Measurements from ENCODE around the gene DIP2A.

DIP2A gene

GRCh38 chr21:46509741-46510502 is 51.2 kb downstream of the DIP2A start:
- Histone ChIP-seq H3K4me1 (ENCODE audit: insufficient read depth, low read length) (no peaks in the 10 kb centered on the region), H3K36me3 (ENCODE audit: insufficient read depth, low read length) (peaks cover 68% of the 10 kb centered on the region), H2AFZ (ENCODE audit: low read depth, low read length) (no peak overlapping the region), H3K4me3 (ENCODE audit: low read depth in 1 of 2, low read length in 2 of 2) (no peak overlapping the region), H3K4me2 (ENCODE audit: insufficient read depth, low read length) (no peak overlapping the region), H4K20me1 (ENCODE audit: insufficient read depth, low read length) (no peaks in the 10 kb centered on the region), H3K79me2 (ENCODE audit: insufficient read depth, low read length) (no peaks in the 10 kb centered on the region), H3K27ac (ENCODE audit: low read length) (no peak overlapping the region), H3K27me3 (ENCODE audit: insufficient read depth, low read length, poor library complexity) (no peaks in the 10 kb centered on the region), H3K9ac (ENCODE audit: low read depth, low read length) (no peak overlapping the region), H3K9me3 (ENCODE audit: insufficient read depth, low read length, severe bottlenecking) (no peaks in the 10 kb centered on the region)
- ATAC-seq (ENCODE audit: insufficient read depth, low read depth), result no peak
- TF ChIP-seq EZH2 (IDR thresholded peaks at IDR 0.05; ENCODE audit: borderline replicate concordance, low read depth, low read length, severe bottlenecking), result no peak
- TF ChIP-seq CTCF (IDR thresholded peaks at IDR 0.05; ENCODE audit: borderline replicate concordance, extremely low read depth, low read length, poor library complexity, severe bottlenecking), result no peak
- DNase-seq, result no peak

DNA sequence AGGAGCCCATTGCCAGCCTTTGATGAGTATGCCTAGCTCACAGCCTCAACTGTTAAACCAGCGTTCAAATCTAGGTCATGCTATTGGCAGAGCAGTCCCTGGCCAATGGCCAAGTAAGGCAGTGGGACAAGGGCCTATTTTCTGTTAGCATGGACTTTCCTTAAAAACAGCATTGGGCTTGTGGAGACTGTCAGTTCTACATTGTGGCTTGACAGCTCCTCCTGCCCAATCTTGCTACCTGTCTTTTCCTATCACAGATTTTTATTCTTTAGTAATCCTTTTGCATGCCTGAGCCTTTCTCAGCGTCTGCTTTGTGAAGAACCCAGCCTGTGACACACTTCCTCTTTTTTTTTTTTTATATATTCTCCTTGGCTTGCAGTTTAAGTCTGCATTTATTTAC is 56.4 kb downstream of the DIP2A start:
- TF ChIP-seq EZH2 (IDR thresholded peaks at IDR 0.05; ENCODE audit: borderline replicate concordance, low read depth, low read length, severe bottlenecking) (no peak), CTCF (IDR thresholded peaks at IDR 0.05; ENCODE audit: borderline replicate concordance, extremely low read depth, low read length, poor library complexity, severe bottlenecking) (no peak)
- H3K27ac ChIP-seq (ENCODE audit: low read length), result no peak overlapping the region
- no peak overlapping the region for H3K9ac ChIP-seq (ENCODE audit: low read depth, low read length)

DNA sequence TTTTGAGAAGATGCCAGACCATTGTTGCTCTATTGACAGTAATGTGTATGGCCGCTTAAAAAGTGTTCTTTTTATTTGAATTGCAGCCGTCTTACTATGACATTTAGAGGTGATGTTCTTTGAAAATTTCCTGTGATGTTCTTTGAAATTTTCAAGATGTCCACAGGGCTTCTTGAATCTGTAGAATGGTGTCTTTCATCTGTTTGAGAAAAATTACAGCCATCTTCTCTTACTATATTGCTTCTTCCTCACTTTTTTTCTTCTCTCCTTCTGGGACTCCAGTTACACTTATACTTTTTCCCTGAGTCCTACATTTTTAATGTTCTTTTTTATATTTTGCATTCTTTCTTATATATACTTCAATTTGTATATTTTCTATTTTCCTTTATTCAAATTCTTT is 57.4 kb downstream of the DIP2A start:
- H3K79me2 ChIP-seq (ENCODE audit: insufficient read depth, low read length), result no peaks in the 10 kb centered on the region; the same call in 1 of the 2 replicates
- H3K9ac ChIP-seq (ENCODE audit: low read depth, low read length), result no peak overlapping the region
- no peak overlapping the region for H3K4me3 ChIP-seq (ENCODE audit: low read depth in 1 of 2, low read length in 2 of 2)
- no peaks in the 10 kb centered on the region for H4K20me1 ChIP-seq (ENCODE audit: insufficient read depth, low read length)
- TF ChIP-seq CTCF (IDR thresholded peaks at IDR 0.05; ENCODE audit: borderline replicate concordance, extremely low read depth, low read length, poor library complexity, severe bottlenecking) (no peak), EZH2 (IDR thresholded peaks at IDR 0.05; ENCODE audit: borderline replicate concordance, low read depth, low read length, severe bottlenecking) (no peak)
- no peaks in the 10 kb centered on the region for H3K27me3 ChIP-seq (ENCODE audit: insufficient read depth, low read length, poor library complexity)
- H3K4me2 ChIP-seq (ENCODE audit: insufficient read depth, low read length), result no peak overlapping the region
- H3K4me1 ChIP-seq (ENCODE audit: insufficient read depth, low read length), result no peaks in the 10 kb centered on the region
- H3K9me3 ChIP-seq (ENCODE audit: insufficient read depth, low read length, severe bottlenecking), result no peaks in the 10 kb centered on the region
- ATAC-seq (ENCODE audit: insufficient read depth, low read depth), result no peak
- DNase-seq, result no peak
- no peak overlapping the region for H3K27ac ChIP-seq (ENCODE audit: low read length)
- H2AFZ ChIP-seq (ENCODE audit: low read depth, low read length), result no peak overlapping the region
- H3K36me3 ChIP-seq (ENCODE audit: insufficient read depth, low read length), result peaks cover 62% of the 10 kb centered on the region

More for the DNA sequence above, 56.4 kb downstream of the DIP2A start:
- H3K9me3 ChIP-seq (ENCODE audit: insufficient read depth, low read length, severe bottlenecking), result no peaks in the 10 kb centered on the region
- DNase-seq (no peak), ATAC-seq (ENCODE audit: insufficient read depth, low read depth) (no peak)
- H3K4me1 ChIP-seq (ENCODE audit: insufficient read depth, low read length), result no peaks in the 10 kb centered on the region
- no peak overlapping the region for H2AFZ ChIP-seq (ENCODE audit: low read depth, low read length)
- H3K4me2 ChIP-seq (ENCODE audit: insufficient read depth, low read length), result no peak overlapping the region
- H3K27me3 ChIP-seq (ENCODE audit: insufficient read depth, low read length, poor library complexity), result no peaks in the 10 kb centered on the region
- peaks cover 68% of the 10 kb centered on the region for H3K36me3 ChIP-seq (ENCODE audit: insufficient read depth, low read length)
- no peak overlapping the region for H3K4me3 ChIP-seq (ENCODE audit: low read depth in 1 of 2, low read length in 2 of 2)
- H4K20me1 ChIP-seq (ENCODE audit: insufficient read depth, low read length), result no peaks in the 10 kb centered on the region
- no peaks in the 10 kb centered on the region; the same call in 1 of the 2 replicates for H3K79me2 ChIP-seq (ENCODE audit: insufficient read depth, low read length)

Measured in DND-41 (cell line).